ENCODE results near the gene RTP5.
"Not testable (repeated sequence)": the region's sequence is repeated elsewhere in the genome, so short reads cannot be mapped to it uniquely, and the experiment has no call there.

DNA sequence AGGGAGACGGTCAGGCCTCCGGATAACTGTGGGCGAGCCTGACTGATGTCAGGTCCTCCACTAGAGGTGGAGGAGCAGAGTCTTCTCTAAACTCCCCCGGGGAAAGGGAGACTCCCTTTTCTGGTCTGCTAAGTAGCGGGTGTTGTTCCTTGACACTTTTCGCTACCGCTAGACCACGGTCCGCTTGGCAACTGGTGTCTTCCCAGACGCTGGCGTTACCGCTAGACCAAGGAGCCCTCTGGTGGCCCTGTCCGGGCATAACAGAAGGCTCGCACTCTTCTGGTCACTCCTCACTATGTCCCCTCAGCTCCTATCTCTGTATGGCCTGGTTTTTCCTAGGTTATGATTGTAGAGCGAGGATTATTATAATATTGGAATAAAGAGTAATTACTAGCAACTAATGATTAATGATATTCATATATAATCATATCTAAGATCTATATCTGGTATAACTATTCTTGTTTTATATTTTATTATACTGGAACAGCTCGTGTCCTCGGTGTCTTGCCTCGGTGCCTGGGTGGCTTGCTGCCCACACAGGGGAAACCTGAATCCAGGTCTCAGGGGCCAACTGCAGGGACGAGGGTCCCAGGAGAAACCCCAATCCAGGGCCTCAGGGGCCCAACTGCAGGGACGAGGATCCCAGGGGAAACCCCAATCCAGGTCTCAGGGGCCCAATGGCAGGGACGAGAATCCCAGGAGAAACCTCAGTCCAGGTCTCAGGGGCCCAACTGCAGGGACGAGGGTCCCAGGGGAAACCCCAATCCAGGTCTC lies 6.4 kb downstream of the RTP5 start:
- TF ChIP-seq EZH2 (IDR thresholded peaks at IDR 0.05; ENCODE audit: low read length, missing control alignments): not testable (repeated sequence)
- TF ChIP-seq, protein P1, sequence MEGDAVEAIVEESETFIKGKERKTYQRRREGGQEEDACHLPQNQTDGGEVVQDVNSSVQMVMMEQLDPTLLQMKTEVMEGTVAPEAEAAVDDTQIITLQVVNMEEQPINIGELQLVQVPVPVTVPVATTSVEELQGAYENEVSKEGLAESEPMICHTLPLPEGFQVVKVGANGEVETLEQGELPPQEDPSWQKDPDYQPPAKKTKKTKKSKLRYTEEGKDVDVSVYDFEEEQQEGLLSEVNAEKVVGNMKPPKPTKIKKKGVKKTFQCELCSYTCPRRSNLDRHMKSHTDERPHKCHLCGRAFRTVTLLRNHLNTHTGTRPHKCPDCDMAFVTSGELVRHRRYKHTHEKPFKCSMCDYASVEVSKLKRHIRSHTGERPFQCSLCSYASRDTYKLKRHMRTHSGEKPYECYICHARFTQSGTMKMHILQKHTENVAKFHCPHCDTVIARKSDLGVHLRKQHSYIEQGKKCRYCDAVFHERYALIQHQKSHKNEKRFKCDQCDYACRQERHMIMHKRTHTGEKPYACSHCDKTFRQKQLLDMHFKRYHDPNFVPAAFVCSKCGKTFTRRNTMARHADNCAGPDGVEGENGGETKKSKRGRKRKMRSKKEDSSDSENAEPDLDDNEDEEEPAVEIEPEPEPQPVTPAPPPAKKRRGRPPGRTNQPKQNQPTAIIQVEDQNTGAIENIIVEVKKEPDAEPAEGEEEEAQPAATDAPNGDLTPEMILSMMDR (conservative IDR thresholded peaks at IDR 0.05 in 1 of 2, IDR thresholded peaks at IDR 0.05 in 1 of 2; ENCODE audit: low read depth in 1 of 2, low read length in 2 of 2): peak in 1 of 2 donors; percentile 27

All from fibroblast of lung (primary cell).